Rectal smooth muscle tissue (tissue), 1 donor: ENCODE measurements around the gene LAYN.

Source experiments
- H3K27ac ChIP-seq: one replicate; pipeline ENCODE4 v1.7.0; 2013; ENCODE audit warnings: low read depth, low read length, inconsistent platforms
- H3K27me3 ChIP-seq: one replicate; pipeline ENCODE4 v1.7.0; 2013; ENCODE audit warnings: low read length; ENCODE audit not compliant: control insufficient read depth, insufficient read depth
- H3K36me3 ChIP-seq: one replicate; pipeline ENCODE4 v1.7.0; 2013; ENCODE audit warnings: low read length; ENCODE audit not compliant: control insufficient read depth, insufficient read depth
- H3K4me1 ChIP-seq: one replicate; pipeline ENCODE4 v1.7.0; 2013; ENCODE audit warnings: low read length; ENCODE audit not compliant: control insufficient read depth, insufficient read depth
- H3K4me3 ChIP-seq: one replicate; pipeline ENCODE4 v1.7.0; 2013; ENCODE audit warnings: low read length
- H3K9ac ChIP-seq: one replicate; pipeline ENCODE4 v1.7.0; 2013; ENCODE audit warnings: low read length

LAYN gene

GRCh38 chr11:111592491-111592890, 52.0 kb downstream of the LAYN start:
- H3K4me3 ChIP-seq, result no peak overlapping the region
- H3K27me3 ChIP-seq, result no peaks in the 10 kb centered on the region
- H3K36me3 ChIP-seq, result no peaks in the 10 kb centered on the region
- H3K4me1 ChIP-seq, result no peaks in the 10 kb centered on the region
- no peak overlapping the region for H3K9ac ChIP-seq
- no peak overlapping the region for H3K27ac ChIP-seq

GRCh38 chr11:111596319-111596718, 55.8 kb downstream of the LAYN start:
- Histone ChIP-seq H3K4me3 (no peak overlapping the region), H3K27me3 (no peaks in the 10 kb centered on the region), H3K36me3 (no peaks in the 10 kb centered on the region), H3K4me1 (peaks cover under 1% of the 10 kb centered on the region), H3K27ac (no peak overlapping the region), H3K9ac (no peak overlapping the region)

- Histone ChIP-seq H3K36me3 (no peaks in the 10 kb centered on the region), H3K4me1 (peaks cover 4% of the 10 kb centered on the region), H3K9ac (no peak overlapping the region), H3K27me3 (no peaks in the 10 kb centered on the region), H3K27ac (no peak overlapping the region), H3K4me3 (no peak overlapping the region)
Measured at GRCh38 chr11:111598148-111598547, 57.6 kb downstream of the LAYN start.

GRCh38 chr11:111598559-111598958, 58.0 kb downstream of the LAYN start:
- H3K4me3 ChIP-seq, result no peak overlapping the region
- no peaks in the 10 kb centered on the region for H3K36me3 ChIP-seq
- H3K27ac ChIP-seq, result no peak overlapping the region
- peaks cover 4% of the 10 kb centered on the region for H3K4me1 ChIP-seq
- H3K27me3 ChIP-seq, result no peaks in the 10 kb centered on the region
- H3K9ac ChIP-seq, result no peak overlapping the region

- peak overlapping the region; percentile 3 for H3K9ac ChIP-seq
- H3K4me3 ChIP-seq, result peak overlapping the region; percentile 68
- peaks cover 7% of the 10 kb centered on the region for H3K4me1 ChIP-seq
- H3K36me3 ChIP-seq, result no peaks in the 10 kb centered on the region
- H3K27me3 ChIP-seq, result no peaks in the 10 kb centered on the region
- peak overlapping the region; percentile 96 for H3K27ac ChIP-seq
Measured at GRCh38 chr11:111601636-111601978, 61.1 kb downstream of the LAYN start.

GRCh38 chr11:111601979-111602864, 61.7 kb downstream of the LAYN start, which contains the start of gene SIK2:
Gene SIK2 (plus strand): TSS chr11:111602449. CDS start chr11:111602564, 115 bp downstream.
- peak within 1 kb of the TSS; percentile 85 for H3K4me3 ChIP-seq
- peaks cover 7% of the 10 kb centered on the region for H3K4me1 ChIP-seq
- H3K9ac ChIP-seq, result peak within 1 kb of the TSS; percentile 92
- no peaks in the 10 kb centered on the region for H3K36me3 ChIP-seq
- no peaks in the 10 kb centered on the region for H3K27me3 ChIP-seq
- peak within 1 kb of the TSS; percentile 96 for H3K27ac ChIP-seq

- peak overlapping the region; percentile 85 for H3K4me3 ChIP-seq
- no peaks in the 10 kb centered on the region for H3K27me3 ChIP-seq
- peak overlapping the region; percentile 92 for H3K9ac ChIP-seq
- peaks cover 7% of the 10 kb centered on the region for H3K4me1 ChIP-seq
- no peaks in the 10 kb centered on the region for H3K36me3 ChIP-seq
- peak overlapping the region; percentile 96 for H3K27ac ChIP-seq
Measured at GRCh38 chr11:111602865-111603610, 62.5 kb downstream of the LAYN start.

- Histone ChIP-seq H3K36me3 (no peaks in the 10 kb centered on the region), H3K27ac (no peak overlapping the region), H3K9ac (peak overlapping the region; percentile 87), H3K4me3 (peak overlapping the region; percentile 85), H3K27me3 (no peaks in the 10 kb centered on the region), H3K4me1 (peaks cover 7% of the 10 kb centered on the region)
Measured at GRCh38 chr11:111603611-111604130, 63.2 kb downstream of the LAYN start.

GRCh38 chr11:111604392-111605009, 64.0 kb downstream of the LAYN start:
- H3K27me3 ChIP-seq, result no peaks in the 10 kb centered on the region
- H3K4me3 ChIP-seq, result no peak overlapping the region
- no peak overlapping the region for H3K9ac ChIP-seq
- H3K4me1 ChIP-seq, result peaks cover 7% of the 10 kb centered on the region
- H3K27ac ChIP-seq, result no peak overlapping the region
- H3K36me3 ChIP-seq, result no peaks in the 10 kb centered on the region

- H3K27me3 ChIP-seq, result no peaks in the 10 kb centered on the region
- no peak overlapping the region for H3K27ac ChIP-seq
- peaks cover 7% of the 10 kb centered on the region for H3K4me1 ChIP-seq
- no peaks in the 10 kb centered on the region for H3K36me3 ChIP-seq
- no peak overlapping the region for H3K4me3 ChIP-seq
- no peak overlapping the region for H3K9ac ChIP-seq
Measured at GRCh38 chr11:111605681-111606080, 65.2 kb downstream of the LAYN start.

GRCh38 chr11:111606986-111607385, 66.5 kb downstream of the LAYN start:
- H3K27ac ChIP-seq, result no peak overlapping the region
- no peaks in the 10 kb centered on the region for H3K36me3 ChIP-seq
- H3K27me3 ChIP-seq, result no peaks in the 10 kb centered on the region
- no peak overlapping the region for H3K4me3 ChIP-seq
- no peak overlapping the region for H3K9ac ChIP-seq
- peaks cover 6% of the 10 kb centered on the region for H3K4me1 ChIP-seq

GRCh38 chr11:111607751-111608150, 67.2 kb downstream of the LAYN start:
- Histone ChIP-seq H3K4me1 (peaks cover 6% of the 10 kb centered on the region), H3K4me3 (no peak overlapping the region), H3K36me3 (no peaks in the 10 kb centered on the region), H3K27ac (no peak overlapping the region), H3K27me3 (no peaks in the 10 kb centered on the region), H3K9ac (no peak overlapping the region)
